Memory B cell (primary cell): Measurements from ENCODE around the gene IFIT5.
A peak's percentile ranks its signal among the peaks of the same experiment; 100 is the strongest.
"Not testable (repeated sequence)": the region's sequence is repeated elsewhere in the genome, so short reads cannot be mapped to it uniquely, and the experiment has no call there.

ENCODE experiments used
- ATAC-seq: fragments of 150-1000 bp; cut with Tn5 transposase; 2 replicates; pipeline ENCODE4 v1.10.0; 2021; ENCODE audit warnings: low read depth, mild to moderate bottlenecking, moderate library complexity
- DNase-seq, 2 donors: peaks; one replicate each; pipeline ENCODE4 v3.0.0; 2022; ENCODE audit warnings: low spot score in 2 of 2
- H3K27ac Mint-ChIP-seq: one replicate; pipeline ENCODE4 v1.8.0; 2022; ENCODE audit warnings: mild to moderate bottlenecking, moderate library complexity, mixed read lengths
- H3K27me3 Mint-ChIP-seq: one replicate; pipeline ENCODE4 v1.8.0; 2022; ENCODE audit warnings: mixed read lengths
- H3K36me3 Mint-ChIP-seq: one replicate; pipeline ENCODE4 v1.8.0; 2022; ENCODE audit warnings: mild to moderate bottlenecking, mixed read lengths
- H3K4me1 Mint-ChIP-seq: one replicate; pipeline ENCODE4 v1.8.0; 2022; ENCODE audit warnings: mixed read lengths
- H3K4me3 Mint-ChIP-seq: one replicate; pipeline ENCODE4 v1.8.0; 2022; ENCODE audit warnings: mild to moderate bottlenecking, moderate library complexity, mixed read lengths
- H3K9me3 Mint-ChIP-seq: one replicate; pipeline ENCODE4 v1.8.0; 2022; ENCODE audit warnings: mixed read lengths

IFIT5 gene

GRCh38 chr10:89407792-89408191, 6.6 kb upstream of the IFIT5 start:
- ATAC-seq, H3K4me3 Mint-ChIP-seq, H3K9me3 Mint-ChIP-seq, H3K4me1 Mint-ChIP-seq, H3K27ac Mint-ChIP-seq, DNase-seq, H3K27me3 Mint-ChIP-seq, H3K36me3 Mint-ChIP-seq: not testable (repeated sequence)

GRCh38 chr10:89409282-89409681, 5.1 kb upstream of the IFIT5 start:
- H3K36me3 Mint-ChIP-seq, H3K4me1 Mint-ChIP-seq, DNase-seq, ATAC-seq, H3K27ac Mint-ChIP-seq, H3K4me3 Mint-ChIP-seq, H3K9me3 Mint-ChIP-seq, H3K27me3 Mint-ChIP-seq: not testable (repeated sequence)

DNA sequence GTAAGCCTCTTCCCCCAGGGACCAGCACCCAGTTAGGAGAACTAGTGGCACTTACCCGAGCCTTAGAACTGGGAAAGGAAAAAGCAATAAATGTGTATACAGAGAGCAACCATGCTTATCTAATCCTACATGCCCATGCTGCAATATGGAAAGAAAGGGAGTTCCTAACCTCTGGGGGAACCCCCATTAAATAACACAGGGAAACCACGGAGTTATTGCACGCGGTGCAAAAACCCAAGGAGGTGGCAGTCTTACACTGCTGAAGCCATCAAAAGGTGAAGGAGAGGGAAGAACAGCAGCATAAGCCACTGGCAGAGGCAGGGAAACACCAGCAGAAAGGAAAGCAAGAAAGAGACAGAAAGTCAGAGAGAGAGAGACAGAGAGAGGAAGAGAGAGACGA, 3.8 kb upstream of the IFIT5 start:
- H3K27ac Mint-ChIP-seq, H3K4me1 Mint-ChIP-seq, DNase-seq, H3K36me3 Mint-ChIP-seq, H3K4me3 Mint-ChIP-seq, ATAC-seq, H3K9me3 Mint-ChIP-seq, H3K27me3 Mint-ChIP-seq: not testable (repeated sequence)

DNA sequence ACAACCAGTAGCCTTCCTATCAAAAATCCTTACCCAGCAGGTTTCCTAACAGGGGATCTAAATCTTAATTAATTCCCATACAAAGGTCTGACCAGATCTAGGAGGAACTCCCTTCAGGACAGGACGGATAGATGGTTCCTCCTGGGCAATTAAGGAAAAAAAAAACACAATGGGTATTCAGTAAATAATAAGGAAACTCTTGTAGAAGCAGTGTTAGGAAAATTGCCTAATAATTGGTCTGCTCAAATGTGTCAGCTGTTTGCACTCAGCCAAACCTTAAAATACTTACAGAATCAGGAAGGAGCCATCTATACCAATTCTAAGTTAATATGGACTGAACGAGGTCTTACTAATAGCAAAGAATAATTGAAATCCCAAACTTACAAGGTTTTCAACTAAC, 3.2 kb upstream of the IFIT5 start:
- H3K9me3 Mint-ChIP-seq, H3K36me3 Mint-ChIP-seq, H3K27ac Mint-ChIP-seq, H3K4me3 Mint-ChIP-seq, DNase-seq, ATAC-seq, H3K27me3 Mint-ChIP-seq: not testable (repeated sequence)
- peaks cover 11% of the 10 kb centered on the region for H3K4me1 Mint-ChIP-seq

DNA sequence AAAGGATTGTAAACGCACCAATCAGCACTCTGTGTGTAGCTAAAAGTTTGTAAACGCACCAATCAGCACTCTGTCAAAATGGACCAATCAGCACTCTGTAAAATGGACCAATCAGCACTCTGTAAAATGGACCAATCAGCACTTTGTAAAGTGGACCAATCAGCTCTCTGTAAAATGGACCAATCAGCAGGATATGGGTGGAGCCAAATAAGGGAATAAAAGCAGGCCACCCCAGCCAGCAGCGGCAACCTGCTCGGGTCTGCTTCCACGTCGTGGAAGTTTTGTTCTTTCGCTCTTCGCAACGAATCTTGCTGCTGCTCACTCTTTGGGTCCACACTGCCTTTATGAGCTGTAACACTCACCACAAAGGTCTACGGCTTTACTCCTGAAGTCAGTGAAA, 2.1 kb upstream of the IFIT5 start:
- not testable (repeated sequence) for ATAC-seq, H3K36me3 Mint-ChIP-seq, H3K27ac Mint-ChIP-seq, H3K9me3 Mint-ChIP-seq, H3K27me3 Mint-ChIP-seq, H3K4me3 Mint-ChIP-seq
- peaks cover 18% of the 10 kb centered on the region for H3K4me1 Mint-ChIP-seq
- DNase-seq: peak in 1 of 2 donors; percentile 9

DNA sequence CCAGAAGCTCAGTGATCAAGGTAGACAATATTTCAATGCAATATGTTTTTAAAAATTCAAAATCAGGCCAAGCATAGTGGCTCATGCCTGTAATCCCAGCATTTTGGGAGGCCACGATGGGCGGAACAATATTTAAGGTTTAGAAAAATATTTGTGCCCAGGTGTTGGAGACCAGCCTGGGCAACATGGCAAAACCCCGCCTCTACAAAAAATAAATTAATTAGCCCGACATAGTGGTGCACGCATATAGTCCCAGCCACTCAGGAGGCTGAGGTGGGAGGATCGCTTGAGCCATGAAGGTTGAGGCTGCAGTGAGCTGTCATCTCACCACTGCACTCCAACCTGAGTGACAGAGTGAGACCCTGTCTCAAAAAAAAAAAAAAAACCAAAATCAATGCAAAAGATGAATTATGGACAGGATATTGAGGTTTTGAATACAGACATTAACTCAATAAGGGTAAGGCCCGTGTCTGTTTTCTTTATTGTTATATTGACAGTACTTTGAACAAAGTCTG, 913 bp upstream of the IFIT5 start:
- no peak for ATAC-seq
- no peaks in the 10 kb centered on the region for H3K27me3 Mint-ChIP-seq
- no peaks in the 10 kb centered on the region for H3K9me3 Mint-ChIP-seq
- H3K27ac Mint-ChIP-seq: peak overlapping the region; percentile 99
- peaks cover 28% of the 10 kb centered on the region for H3K4me1 Mint-ChIP-seq
- peak overlapping the region; percentile 97 for H3K4me3 Mint-ChIP-seq
- peaks cover 13% of the 10 kb centered on the region for H3K36me3 Mint-ChIP-seq
- no peak for DNase-seq

- peaks cover 14% of the 10 kb centered on the region for H3K36me3 Mint-ChIP-seq
- H3K27ac Mint-ChIP-seq: peak overlapping the region; percentile 99
- H3K27me3 Mint-ChIP-seq: no peaks in the 10 kb centered on the region
- peaks cover 28% of the 10 kb centered on the region for H3K4me1 Mint-ChIP-seq
- H3K9me3 Mint-ChIP-seq: no peaks in the 10 kb centered on the region
- peak; percentile 50 to 52 for DNase-seq
- peak; percentile 69 for ATAC-seq
- H3K4me3 Mint-ChIP-seq: peak overlapping the region; percentile 97
Measured at GRCh38 chr10:89414879-89415821, 782 bp downstream of the IFIT5 start.

DNA sequence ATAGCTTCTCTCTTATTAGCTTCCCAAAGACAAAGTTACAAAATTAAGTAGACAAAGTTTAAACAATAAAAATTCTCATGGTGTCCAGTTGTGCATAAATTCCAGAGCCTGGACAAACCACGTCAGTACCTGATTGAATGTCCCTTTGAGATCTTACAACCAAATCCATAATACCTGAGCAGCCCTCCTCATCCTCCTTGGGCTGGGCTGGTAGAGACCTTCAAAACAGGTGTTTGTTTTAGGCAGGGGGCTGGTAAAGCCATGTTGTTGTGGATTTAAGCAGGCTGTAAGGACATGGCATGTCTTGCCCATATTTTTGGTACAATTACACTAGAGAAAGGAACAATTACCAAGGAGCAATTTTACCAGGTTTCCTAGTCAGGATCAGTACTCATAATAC, 2.1 kb downstream of the IFIT5 start:
- Mint-ChIP-seq H3K4me1 (peaks cover 25% of the 10 kb centered on the region), H3K27me3 (no peaks in the 10 kb centered on the region), H3K9me3 (no peaks in the 10 kb centered on the region)

DNA sequence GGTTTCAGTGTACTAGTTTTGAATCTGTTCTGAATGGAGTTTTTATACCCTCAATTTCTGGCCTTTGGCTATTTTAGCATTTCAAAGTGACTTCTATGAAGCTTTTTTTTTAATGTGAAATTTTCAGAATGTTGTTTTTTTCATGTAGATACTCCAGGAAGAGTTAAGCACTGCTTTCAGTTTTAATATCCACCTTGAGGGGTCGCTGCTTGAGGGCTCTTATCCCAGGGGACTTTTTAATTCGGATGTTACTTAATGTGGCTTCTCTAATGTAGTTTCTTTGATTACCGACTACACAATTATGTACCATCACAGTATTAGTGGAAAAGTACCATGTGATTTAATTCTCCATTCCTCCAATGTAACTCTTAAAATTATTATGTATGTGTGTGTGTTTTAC, 5.2 kb downstream of the IFIT5 start:
- DNase-seq (peak in 1 of 2 donors; percentile 36), ATAC-seq (peak; percentile 34)
- Mint-ChIP-seq H3K4me1 (peaks cover 29% of the 10 kb centered on the region), H3K36me3 (peaks cover 18% of the 10 kb centered on the region), H3K27ac (no peak overlapping the region), H3K9me3 (no peaks in the 10 kb centered on the region), H3K4me3 (no peak overlapping the region), H3K27me3 (no peaks in the 10 kb centered on the region)

More for the DNA sequence above, 2.1 kb downstream of the IFIT5 start:
- H3K4me3 Mint-ChIP-seq: peak overlapping the region; percentile 65
- peaks cover 18% of the 10 kb centered on the region for H3K36me3 Mint-ChIP-seq
- no peak for ATAC-seq
- no peak for DNase-seq
- H3K27ac Mint-ChIP-seq: peak overlapping the region; percentile 62

- DNase-seq (no peak), ATAC-seq (no peak)
- Mint-ChIP-seq H3K4me1 (peaks cover 25% of the 10 kb centered on the region), H3K36me3 (peaks cover 16% of the 10 kb centered on the region), H3K9me3 (no peaks in the 10 kb centered on the region), H3K4me3 (no peak overlapping the region), H3K27me3 (no peaks in the 10 kb centered on the region), H3K27ac (peak overlapping the region; percentile 35)
Measured at GRCh38 chr10:89421018-89421476, 6.7 kb downstream of the IFIT5 start.

GRCh38 chr10:89425000-89425399, 10.6 kb downstream of the IFIT5 start:
- H3K27ac Mint-ChIP-seq: no peak overlapping the region
- H3K27me3 Mint-ChIP-seq: no peaks in the 10 kb centered on the region
- H3K9me3 Mint-ChIP-seq: no peaks in the 10 kb centered on the region
- H3K4me3 Mint-ChIP-seq: no peak overlapping the region
- peaks cover 9% of the 10 kb centered on the region for H3K4me1 Mint-ChIP-seq
- ATAC-seq (no peak), DNase-seq (no peak)
- peaks cover 8% of the 10 kb centered on the region for H3K36me3 Mint-ChIP-seq

DNA sequence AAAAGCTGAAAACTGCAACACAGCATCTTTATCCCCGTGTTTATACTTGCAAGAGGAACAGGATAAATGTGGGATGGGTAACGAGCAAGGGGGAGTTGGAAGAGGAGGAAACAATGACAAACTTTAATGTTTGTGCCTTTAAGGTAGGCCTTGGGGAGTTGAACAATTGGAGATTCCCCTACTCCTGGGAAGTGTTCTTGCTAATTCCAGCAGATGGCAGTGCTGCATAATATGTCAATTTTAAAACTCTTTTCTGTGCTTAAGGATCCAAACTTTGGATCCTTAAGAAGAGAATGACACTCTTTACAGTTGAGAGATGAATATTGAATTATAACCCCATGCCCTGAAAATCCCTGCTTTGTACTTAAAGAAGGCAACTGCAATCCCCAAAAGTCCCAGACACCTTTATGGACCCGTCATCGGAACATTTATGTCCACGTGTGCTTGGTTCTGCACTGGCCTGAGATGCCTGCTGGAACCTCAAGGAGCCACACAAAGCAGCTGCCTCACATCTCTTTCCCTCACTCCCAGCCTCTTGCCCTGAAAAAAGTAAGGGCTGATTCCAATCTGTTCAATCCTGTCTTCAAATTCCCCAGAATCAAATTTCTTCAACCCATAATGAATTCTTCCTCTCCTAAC, 12.0 kb downstream of the IFIT5 start:
- Mint-ChIP-seq H3K9me3 (no peaks in the 10 kb centered on the region), H3K4me3 (no peak overlapping the region), H3K27ac (no peak overlapping the region), H3K36me3 (peaks cover under 1% of the 10 kb centered on the region), H3K4me1 (peaks cover 9% of the 10 kb centered on the region), H3K27me3 (no peaks in the 10 kb centered on the region)
- peak in 1 of 2 donors; percentile 31 for DNase-seq
- peak; percentile 73 for ATAC-seq

DNA sequence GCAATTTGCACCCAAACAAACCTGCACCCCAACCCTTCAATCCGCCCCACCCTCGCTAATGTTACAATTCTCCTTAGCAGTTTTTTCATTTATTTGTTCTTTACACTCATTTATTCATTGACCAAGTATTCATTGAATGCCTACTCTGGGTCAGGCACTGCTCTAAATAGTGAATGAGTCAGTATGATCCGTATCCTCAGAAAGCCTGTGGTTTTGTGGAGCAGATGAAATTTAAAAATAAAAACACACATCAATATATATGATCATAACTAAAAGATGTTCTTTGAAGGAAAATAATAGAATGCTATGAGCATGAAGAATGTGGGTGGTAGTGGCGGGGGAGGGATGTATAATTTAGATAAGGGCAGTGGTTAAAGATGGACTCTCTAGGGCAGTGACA, 13.3 kb downstream of the IFIT5 start:
- no peak for DNase-seq
- H3K4me3 Mint-ChIP-seq: no peak overlapping the region
- no peak for ATAC-seq
- no peaks in the 10 kb centered on the region for H3K27me3 Mint-ChIP-seq
- H3K36me3 Mint-ChIP-seq: no peaks in the 10 kb centered on the region
- no peaks in the 10 kb centered on the region for H3K9me3 Mint-ChIP-seq
- no peak overlapping the region for H3K27ac Mint-ChIP-seq
- H3K4me1 Mint-ChIP-seq: peaks cover 5% of the 10 kb centered on the region

DNA sequence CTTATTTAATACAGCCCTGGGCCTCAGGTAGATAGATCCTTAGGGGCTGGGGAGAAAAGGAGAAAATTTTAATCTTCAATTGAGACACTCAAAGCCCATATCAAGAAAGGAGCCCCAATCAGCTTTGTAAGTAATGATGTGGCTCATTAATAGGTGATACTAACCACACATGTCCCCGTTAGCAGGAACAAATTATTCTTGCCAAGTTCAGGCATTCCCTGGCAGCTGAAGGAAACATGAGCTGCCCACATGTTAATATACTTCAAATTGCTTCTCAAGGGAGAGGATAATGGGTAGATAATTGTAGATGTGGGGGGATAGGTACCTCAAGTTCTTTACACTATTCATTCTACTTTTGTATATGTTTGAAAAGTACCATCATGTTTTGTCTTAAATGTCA, 14.5 kb downstream of the IFIT5 start:
- Mint-ChIP-seq H3K4me3 (no peak overlapping the region), H3K27ac (no peak overlapping the region), H3K27me3 (no peaks in the 10 kb centered on the region), H3K9me3 (no peaks in the 10 kb centered on the region), H3K4me1 (peaks cover 2% of the 10 kb centered on the region), H3K36me3 (no peaks in the 10 kb centered on the region)
- no peak for ATAC-seq
- no peak for DNase-seq
